Smooth muscle cell (in vitro differentiated cells): ENCODE data around the gene PTPRU. TPM values are rescaled to one million over a fixed set of nuclear protein-coding genes. Genes with fewer than 3 reads are reported as not detected.

Experiments used
- DNase-seq: peaks from one replicate; lab custom pipeline; 2025; ENCODE audit not compliant: unreplicated experiment; lab: John Stamatoyannopoulos, UW
- H2AFZ ChIP-seq: fragments of 200-600 bp; sonication (generic); 2 replicates; pipeline ENCODE4 v1.6.0; 2016; ENCODE audit warnings: antibody characterized with exemption, low read depth, mild to moderate bottlenecking
- H3F3A ChIP-seq: fragments of 200-600 bp; sonication (generic); 2 replicates; pipeline ENCODE4 v1.6.0; 2017; ENCODE audit warnings: antibody characterized with exemption, low read depth
- H3K27ac ChIP-seq: fragments of 200-600 bp; sonication (generic); 2 replicates; pipeline ENCODE4 v1.5.1; 2016; ENCODE audit warnings: low read depth, mild to moderate bottlenecking
- H3K27me3 ChIP-seq: fragments of 200-600 bp; sonication (generic); 2 replicates; pipeline ENCODE4 v1.6.1; 2016; ENCODE audit warnings: low read depth, mild to moderate bottlenecking
- H3K36me3 ChIP-seq: fragments of 200-600 bp; sonication (generic); 2 replicates; pipeline ENCODE4 v1.5.1; 2016; ENCODE audit warnings: low read depth
- H3K4me1 ChIP-seq: fragments of 200-600 bp; sonication (generic); 2 replicates; pipeline ENCODE4 v1.5.1; 2016; ENCODE audit warnings: low read depth
- H3K4me2 ChIP-seq: fragments of 200-600 bp; sonication (generic); 2 replicates; pipeline ENCODE4 v1.6.0; 2016; ENCODE audit warnings: mild to moderate bottlenecking
- H3K4me3 ChIP-seq: fragments of 200-600 bp; sonication (generic); 2 replicates; pipeline ENCODE4 v1.5.1; 2016; ENCODE audit warnings: mild to moderate bottlenecking
- H3K79me2 ChIP-seq: fragments of 200-600 bp; sonication (generic); 2 replicates; pipeline ENCODE4 v1.6.0; 2016; ENCODE audit warnings: low read depth, mild to moderate bottlenecking
- H3K9ac ChIP-seq: fragments of 200-600 bp; sonication (generic); 2 replicates; pipeline ENCODE4 v1.6.0; 2016; ENCODE audit warnings: low read depth
- H3K9me3 ChIP-seq: fragments of 200-600 bp; sonication (generic); replicated peaks from 2 replicates; pipeline ENCODE4 v1.5.1; 2016; ENCODE audit warnings: low read depth
- H4K20me1 ChIP-seq: fragments of 200-600 bp; sonication (generic); 2 replicates; pipeline ENCODE4 v1.6.0; 2016; ENCODE audit warnings: low read depth
- WGBS: methylation state at CpG from one replicate; pipeline ENCODE4 v1.1.7; 2016; ENCODE audit warnings: low lambda C conversion rate; 5-methylcytosine and 5-hydroxymethylcytosine counted together
- polyA plus RNA-seq: library from polyadenylated mRNA; unstranded; fragments of >200 nt; fragmentation: Nextera tagmentation; extraction: Ambion mirVana; gene quantifications from 2 replicates; pipeline ENCODE4 v1.2.1, GENCODE V29; 2016
- total RNA-seq: library from RNA; depleted of rRNA; stranded (reverse); fragments of >200 nt; gene quantifications from 2 replicates; pipeline ENCODE4 v1.2.3, GENCODE V29; 2014
- TF ChIP-seq, protein P1 (sequence below): fragments of 200-600 bp; sonication (generic); IDR thresholded peaks from 2 replicates; pipeline ENCODE4 v1.5.1; 2017; ENCODE audit warnings: borderline replicate concordance, mild to moderate bottlenecking, antibody characterized with exemption; ENCODE audit not compliant: insufficient read depth, poor library complexity, severe bottlenecking

The PTPRU gene
- total and polyA plus RNA-seq, 2 experiments from 2014 or later = 41.1 to 67.8 TPM

GRCh38 chr1:29239142-29239541 lies 2.8 kb downstream of the PTPRU start:
- H4K20me1 ChIP-seq = peaks cover 15% of the 10 kb centered on the region
- peaks cover 42% of the 10 kb centered on the region for H3K4me1 ChIP-seq
- no peak overlapping the region for H3K9ac ChIP-seq
- peaks cover 30% of the 10 kb centered on the region for H3K79me2 ChIP-seq
- no peak for DNase-seq
- H3F3A ChIP-seq = peaks cover 9% of the 10 kb centered on the region
- 25% methylated on average over 7 of the region's 7 CpGs for WGBS
- peak overlapping the region; percentile 79 for H3K27ac ChIP-seq
- peak overlapping the region; percentile 67 for H3K4me3 ChIP-seq
- H3K9me3 ChIP-seq = no peaks in the 10 kb centered on the region
- H3K36me3 ChIP-seq = no peaks in the 10 kb centered on the region
- no peaks in the 10 kb centered on the region for H3K27me3 ChIP-seq
- TF ChIP-seq, protein P1, sequence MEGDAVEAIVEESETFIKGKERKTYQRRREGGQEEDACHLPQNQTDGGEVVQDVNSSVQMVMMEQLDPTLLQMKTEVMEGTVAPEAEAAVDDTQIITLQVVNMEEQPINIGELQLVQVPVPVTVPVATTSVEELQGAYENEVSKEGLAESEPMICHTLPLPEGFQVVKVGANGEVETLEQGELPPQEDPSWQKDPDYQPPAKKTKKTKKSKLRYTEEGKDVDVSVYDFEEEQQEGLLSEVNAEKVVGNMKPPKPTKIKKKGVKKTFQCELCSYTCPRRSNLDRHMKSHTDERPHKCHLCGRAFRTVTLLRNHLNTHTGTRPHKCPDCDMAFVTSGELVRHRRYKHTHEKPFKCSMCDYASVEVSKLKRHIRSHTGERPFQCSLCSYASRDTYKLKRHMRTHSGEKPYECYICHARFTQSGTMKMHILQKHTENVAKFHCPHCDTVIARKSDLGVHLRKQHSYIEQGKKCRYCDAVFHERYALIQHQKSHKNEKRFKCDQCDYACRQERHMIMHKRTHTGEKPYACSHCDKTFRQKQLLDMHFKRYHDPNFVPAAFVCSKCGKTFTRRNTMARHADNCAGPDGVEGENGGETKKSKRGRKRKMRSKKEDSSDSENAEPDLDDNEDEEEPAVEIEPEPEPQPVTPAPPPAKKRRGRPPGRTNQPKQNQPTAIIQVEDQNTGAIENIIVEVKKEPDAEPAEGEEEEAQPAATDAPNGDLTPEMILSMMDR = no peak
- H3K4me2 ChIP-seq = peak overlapping the region; percentile 92
- H2AFZ ChIP-seq = no peak overlapping the region

DNA sequence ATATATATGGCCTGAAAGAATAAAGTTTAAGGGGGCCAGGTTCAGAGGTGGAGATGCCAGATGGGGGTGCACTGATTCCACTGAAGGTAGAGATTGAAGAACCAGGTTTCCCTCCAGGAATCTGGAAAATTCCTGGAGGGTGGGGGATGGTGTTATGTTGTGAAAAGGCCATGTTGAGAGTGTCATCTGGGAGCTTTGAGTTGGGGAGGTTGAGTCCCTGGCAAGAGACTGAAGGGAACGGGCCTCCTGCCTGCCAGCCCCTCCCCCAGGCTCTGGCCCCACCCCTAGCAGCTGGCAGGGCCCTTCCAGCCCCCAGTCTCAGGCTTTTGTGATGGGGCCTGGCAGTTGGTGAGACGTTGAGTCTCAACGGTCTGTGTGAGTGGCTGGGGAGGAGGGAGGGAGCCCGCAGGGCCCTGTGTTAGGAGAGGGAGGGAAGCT lies 4.1 kb downstream of the PTPRU start:
- WGBS = 0% methylated on average over 1 of the region's 4 CpGs
- Histone ChIP-seq H3K9me3 (no peaks in the 10 kb centered on the region), H4K20me1 (peaks cover 17% of the 10 kb centered on the region), H3K27me3 (no peaks in the 10 kb centered on the region), H3K27ac (peak overlapping the region; percentile 79), H2AFZ (no peak overlapping the region), H3K4me2 (peak overlapping the region; percentile 92), H3K4me1 (peaks cover 42% of the 10 kb centered on the region), H3K36me3 (no peaks in the 10 kb centered on the region), H3K9ac (no peak overlapping the region), H3F3A (peaks cover 9% of the 10 kb centered on the region), H3K79me2 (peaks cover 30% of the 10 kb centered on the region), H3K4me3 (no peak overlapping the region)
- no peak for DNase-seq
- TF ChIP-seq, protein P1 = no peak

DNA sequence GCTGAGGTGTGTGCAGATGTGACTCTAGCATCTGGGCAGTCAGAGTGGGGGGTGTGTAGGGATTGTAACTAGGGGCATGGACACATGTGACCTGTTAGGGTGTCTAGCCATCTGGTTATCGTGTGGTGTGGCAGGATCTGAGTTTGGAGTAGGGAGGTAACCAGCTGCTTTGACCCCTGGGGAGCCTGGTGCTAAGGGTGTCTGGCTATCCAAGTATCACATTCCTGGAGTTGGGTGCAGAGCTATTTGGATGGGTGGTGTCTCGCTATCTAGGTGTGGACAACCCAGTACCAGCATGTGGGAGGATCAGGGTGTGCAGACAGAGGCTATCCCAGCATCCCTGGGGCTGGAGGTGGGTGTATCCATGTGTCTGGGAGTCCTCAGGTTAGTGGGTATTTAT lies 4.7 kb downstream of the PTPRU start:
- TF ChIP-seq, protein P1 = no peak
- H3K27ac ChIP-seq = no peak overlapping the region
- no peak for DNase-seq
- no peak overlapping the region for H3K9ac ChIP-seq
- no peak overlapping the region for H2AFZ ChIP-seq
- 87% methylated on average over 2 of the region's 2 CpGs for WGBS
- H3K9me3 ChIP-seq = no peaks in the 10 kb centered on the region
- no peak overlapping the region for H3K4me2 ChIP-seq
- H4K20me1 ChIP-seq = peaks cover 21% of the 10 kb centered on the region
- no peaks in the 10 kb centered on the region for H3K36me3 ChIP-seq
- peaks cover 42% of the 10 kb centered on the region for H3K4me1 ChIP-seq
- peaks cover 30% of the 10 kb centered on the region for H3K79me2 ChIP-seq
- H3K4me3 ChIP-seq = no peak overlapping the region
- H3F3A ChIP-seq = peaks cover 6% of the 10 kb centered on the region
- no peaks in the 10 kb centered on the region for H3K27me3 ChIP-seq

- H4K20me1 ChIP-seq = peaks cover 22% of the 10 kb centered on the region
- no peaks in the 10 kb centered on the region for H3K27me3 ChIP-seq
- H3K36me3 ChIP-seq = no peaks in the 10 kb centered on the region
- peak overlapping the region; percentile 55 for H3K4me2 ChIP-seq
- no peak overlapping the region for H2AFZ ChIP-seq
- H3K9ac ChIP-seq = no peak overlapping the region
- H3K27ac ChIP-seq = peak overlapping the region; percentile 50
- TF ChIP-seq, protein P1 = no peak
- no peak for DNase-seq
- H3K4me3 ChIP-seq = no peak overlapping the region
- peaks cover 6% of the 10 kb centered on the region for H3F3A ChIP-seq
- peaks cover 53% of the 10 kb centered on the region for H3K79me2 ChIP-seq
- 81% methylated on average over 16 of the region's 16 CpGs for WGBS
- H3K4me1 ChIP-seq = peaks cover 38% of the 10 kb centered on the region
- H3K9me3 ChIP-seq = no peaks in the 10 kb centered on the region
These were observed 6.9 kb downstream of the PTPRU start for GRCh38 chr1:29243023-29243870.
